Heart left ventricle (tissue), 13 donors: ENCODE measurements around the gene EHD1.

Experiments
- CTCF ChIP-seq, 12 donors: fragments of 200-600 bp; sonication (generic) in 4 of 12; IDR thresholded peaks; one replicate each; pipeline versions ENCODE4 v1.5.0 to v1.8.0; 2018 to 2022; ENCODE audit warnings: antibody characterized with exemption in 12 of 12, mild to moderate bottlenecking in 5 of 12
- POLR2A ChIP-seq, 2 donors: fragments of 450-650 bp; IDR thresholded peaks; one replicate each; pipeline ENCODE4 v1.6.1; 2017; ENCODE audit warnings: antibody characterized with exemption in 2 of 2, mild to moderate bottlenecking in 2 of 2, moderate library complexity in 2 of 2
- donor health status: ischemic (EF 13 %, LVEDD 7.1; RV severe dilation, severe dysfunction).
- donor health status: DM: no; HTN: yes; CAD: no.
- donor health status: DM: no; HTN: no; CAD: no.
- donor health status: ischemic (EF 25% LVEDD 6.9; RV normal size, moderate dysfunction).
- donor health status: ischemic (EF 25% LVEDD 5.7; RV mildly dilated, moderate dysfunction).
- donor health status: ischemic (EF 35%, LVEDD 5.7; RV mildly dilated, moderate dysfunction).
- donor health status: nonischemic (EF 11% LVEDD 7.7; RV severe dilation, severe dysfunction).
- donor health status: DM: yes; HTN: yes; CAD: no.
- donor health status: PGD.
- donor health status: ischemic (EF 29% LVEDD 5.4; RV normal size, mild dysfunction).
- donor health status: nonischemic (EF 23%, LVEDD 6.1; RV moderate dilation, normal function).

GRCh38 chr11:64883575-64883974 lies 5.2 kb upstream of the EHD1 start:
- TF ChIP-seq CTCF (IDR thresholded peaks at IDR 0.05) = no peak
- no peak for TF ChIP-seq POLR2A (IDR thresholded peaks at IDR 0.05)
